GM19463 (cell line): ENCODE data around the gene FAF2.
"Not testable (repeated sequence)": the region's sequence is repeated elsewhere in the genome, so short reads cannot be mapped to it uniquely, and the experiment has no call there.

Experiments used
- ATAC-seq: cut with Tn5 transposase; IDR thresholded peaks from one replicate; pipeline ENCODE4 v1.9.1; 2021; ENCODE audit warnings: mild to moderate bottlenecking, moderate library complexity; ENCODE audit not compliant: unreplicated experiment

The FAF2 gene

GRCh38 chr5:176454724-176455394, 6.7 kb downstream of the FAF2 start:
- ATAC-seq: no peak

GRCh38 chr5:176458904-176459561, 10.8 kb downstream of the FAF2 start:
- no peak for ATAC-seq

GRCh38 chr5:176461349-176461748, 13.2 kb downstream of the FAF2 start:
- no peak for ATAC-seq

- no peak for ATAC-seq
Measured at GRCh38 chr5:176463113-176463764, 15.1 kb downstream of the FAF2 start.

GRCh38 chr5:176466245-176466871, 18.2 kb downstream of the FAF2 start:
- ATAC-seq: no peak

- no peak for ATAC-seq
Measured at GRCh38 chr5:176469296-176469695, 21.1 kb downstream of the FAF2 start.

GRCh38 chr5:176470539-176470938, 22.4 kb downstream of the FAF2 start:
- ATAC-seq: no peak

- no peak for ATAC-seq
Measured at GRCh38 chr5:176471098-176471497, 22.9 kb downstream of the FAF2 start.

GRCh38 chr5:176473335-176474006, 25.3 kb downstream of the FAF2 start:
- no peak for ATAC-seq

GRCh38 chr5:176474476-176474875, 26.3 kb downstream of the FAF2 start:
- ATAC-seq: no peak

- ATAC-seq: no peak
Measured at GRCh38 chr5:176481711-176482110, 33.5 kb downstream of the FAF2 start.

- ATAC-seq: no peak
Measured at GRCh38 chr5:176485176-176485575, 37.0 kb downstream of the FAF2 start.

GRCh38 chr5:176486189-176486757, 38.1 kb downstream of the FAF2 start:
- ATAC-seq: no peak

GRCh38 chr5:176487160-176487559, 39.0 kb downstream of the FAF2 start:
- ATAC-seq: not testable (repeated sequence)

GRCh38 chr5:176489077-176489476, 40.9 kb downstream of the FAF2 start:
- ATAC-seq: no peak

- no peak for ATAC-seq
Measured at GRCh38 chr5:176490301-176490700, 42.1 kb downstream of the FAF2 start.

GRCh38 chr5:176491101-176491502, 42.9 kb downstream of the FAF2 start:
- ATAC-seq: no peak

GRCh38 chr5:176491901-176492300, 43.7 kb downstream of the FAF2 start:
- no peak for ATAC-seq

GRCh38 chr5:176492431-176492830, 44.2 kb downstream of the FAF2 start:
- no peak for ATAC-seq

GRCh38 chr5:176497852-176498251, 49.7 kb downstream of the FAF2 start:
- no peak for ATAC-seq

GRCh38 chr5:176499273-176499672, 51.1 kb downstream of the FAF2 start:
- ATAC-seq: no peak
